ENCODE results near the gene RNF144A. TPM values are rescaled to one million over a fixed set of nuclear protein-coding genes. Genes with fewer than 3 reads are reported as not detected.

RNF144A gene
- total RNA-seq, 6 donors from 2014 or later = 9.9 to 20.7 (median 13.4) TPM

DNA sequence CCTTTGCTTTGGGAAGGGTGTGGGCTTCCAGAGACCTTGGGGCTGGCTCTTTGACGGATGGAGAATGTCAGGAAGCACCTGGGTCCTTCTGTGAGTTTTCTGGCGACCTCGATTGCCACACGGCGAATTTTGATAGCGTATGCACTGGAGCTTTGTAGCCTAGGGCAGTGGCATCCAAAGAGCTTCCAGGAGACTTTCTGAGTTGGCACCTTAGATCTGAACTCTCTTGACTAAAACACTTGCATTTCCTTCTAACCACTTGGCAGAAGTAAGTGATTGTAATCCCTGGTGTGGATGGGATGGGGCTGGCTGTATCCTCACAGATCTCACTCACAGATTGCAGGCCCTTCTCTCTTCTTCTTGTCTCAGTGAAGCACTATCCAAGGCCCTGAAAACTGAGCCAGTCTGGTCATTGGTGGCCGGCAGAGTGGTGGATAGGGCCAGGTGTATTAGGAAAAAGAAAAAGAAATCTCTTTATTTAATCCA, 7.8 kb downstream of the RNF144A start:
- H3K27me3 ChIP-seq = no peaks in the 10 kb centered on the region
- peaks cover 19 to 35% (median 24%) of the 10 kb centered on the region in 4 donors for H3K4me1 ChIP-seq
- no peak for TF ChIP-seq POLR2A (IDR thresholded peaks at IDR 0.05)
- ATAC-seq (ENCODE audit: low FRiP score in 2 of 2) (no peak), DNase-seq (no peak)
- no peaks in the 10 kb centered on the region for H3K36me3 ChIP-seq
- no peak overlapping the region for H3K4me3 ChIP-seq
- WGBS, 2 donors = 68 to 72% methylated on average over 7 of the region's 7 CpGs
- no peak overlapping the region for H3K27ac ChIP-seq
- no peaks in the 10 kb centered on the region for H3K9me3 ChIP-seq

DNA sequence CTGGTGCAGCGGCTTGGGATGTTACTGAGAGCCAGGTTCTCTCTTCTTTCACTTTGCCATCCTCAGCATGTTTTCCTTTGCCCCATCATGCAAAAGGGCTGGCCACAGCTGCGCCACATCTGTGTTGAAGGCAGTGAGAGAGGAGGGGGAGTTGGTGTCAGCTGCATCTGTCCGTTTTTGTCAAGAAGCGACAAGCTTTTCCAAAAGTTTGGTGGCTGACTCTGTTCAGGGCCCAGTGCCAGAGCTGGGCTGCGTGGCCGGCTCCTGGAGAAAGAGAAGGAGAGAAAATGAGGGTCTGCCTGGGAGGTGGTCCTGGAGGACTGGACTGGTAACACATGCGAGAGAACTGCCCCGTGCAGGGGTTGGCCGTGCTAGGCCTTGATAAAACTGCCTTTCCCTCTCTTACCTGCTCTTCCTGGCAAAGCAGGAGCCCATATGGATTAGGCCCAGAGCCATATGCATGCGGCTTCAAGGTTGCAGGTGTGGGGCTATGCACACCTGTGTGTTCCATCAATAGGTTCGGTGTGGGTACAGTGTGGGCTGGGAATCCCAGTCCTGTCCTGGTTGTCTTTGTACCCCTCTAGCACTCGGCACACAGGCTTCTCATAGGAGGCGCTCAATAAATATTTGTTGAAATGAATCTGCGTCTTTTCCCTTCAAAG, 9.0 kb downstream of the RNF144A start:
- Histone ChIP-seq H3K36me3 (no peaks in the 10 kb centered on the region), H3K27me3 (no peaks in the 10 kb centered on the region), H3K4me3 (no peak overlapping the region), H3K9me3 (no peaks in the 10 kb centered on the region), H3K27ac (no peak overlapping the region), H3K4me1 (peaks cover 19 to 35% (median 24%) of the 10 kb centered on the region in 4 donors)
- TF ChIP-seq POLR2AphosphoS5 (IDR thresholded peaks at IDR 0.05) (no peak), POLR2A (IDR thresholded peaks at IDR 0.05) (no peak), EP300 (IDR thresholded peaks at IDR 0.05) (no peak)
- TF ChIP-seq, protein P1, sequence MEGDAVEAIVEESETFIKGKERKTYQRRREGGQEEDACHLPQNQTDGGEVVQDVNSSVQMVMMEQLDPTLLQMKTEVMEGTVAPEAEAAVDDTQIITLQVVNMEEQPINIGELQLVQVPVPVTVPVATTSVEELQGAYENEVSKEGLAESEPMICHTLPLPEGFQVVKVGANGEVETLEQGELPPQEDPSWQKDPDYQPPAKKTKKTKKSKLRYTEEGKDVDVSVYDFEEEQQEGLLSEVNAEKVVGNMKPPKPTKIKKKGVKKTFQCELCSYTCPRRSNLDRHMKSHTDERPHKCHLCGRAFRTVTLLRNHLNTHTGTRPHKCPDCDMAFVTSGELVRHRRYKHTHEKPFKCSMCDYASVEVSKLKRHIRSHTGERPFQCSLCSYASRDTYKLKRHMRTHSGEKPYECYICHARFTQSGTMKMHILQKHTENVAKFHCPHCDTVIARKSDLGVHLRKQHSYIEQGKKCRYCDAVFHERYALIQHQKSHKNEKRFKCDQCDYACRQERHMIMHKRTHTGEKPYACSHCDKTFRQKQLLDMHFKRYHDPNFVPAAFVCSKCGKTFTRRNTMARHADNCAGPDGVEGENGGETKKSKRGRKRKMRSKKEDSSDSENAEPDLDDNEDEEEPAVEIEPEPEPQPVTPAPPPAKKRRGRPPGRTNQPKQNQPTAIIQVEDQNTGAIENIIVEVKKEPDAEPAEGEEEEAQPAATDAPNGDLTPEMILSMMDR (IDR thresholded peaks at IDR 0.05) = no peak
- 92% methylated on average over 14 of the region's 14 CpGs for WGBS, 2 donors
- ATAC-seq (ENCODE audit: low FRiP score in 2 of 2) (no peak), DNase-seq (peak in 1 of 2 donors; percentile 46)

DNA sequence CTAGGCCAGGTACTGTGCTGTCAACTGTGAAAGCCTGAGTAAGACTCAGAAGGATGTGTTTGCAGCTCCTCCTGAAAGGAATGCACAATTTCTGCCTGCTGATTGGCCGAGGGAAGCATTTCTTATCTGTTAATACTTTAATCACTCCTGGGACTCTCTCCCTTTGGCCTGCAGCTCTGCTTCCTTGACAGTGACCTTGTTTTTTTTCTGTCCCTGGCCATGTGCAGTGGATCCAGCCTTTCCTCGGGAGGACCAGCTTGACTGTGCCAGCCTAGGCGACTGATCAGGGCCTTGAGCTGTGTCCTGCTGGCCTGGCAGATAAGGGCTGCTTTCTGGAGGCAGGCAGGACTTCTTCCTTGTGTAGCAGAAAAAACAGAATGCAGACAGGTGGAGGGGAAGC, 10.0 kb downstream of the RNF144A start:
- no peak for ATAC-seq (ENCODE audit: low FRiP score in 2 of 2)
- 39 to 50% methylated on average over 3 of the region's 3 CpGs for WGBS, 2 donors

DNA sequence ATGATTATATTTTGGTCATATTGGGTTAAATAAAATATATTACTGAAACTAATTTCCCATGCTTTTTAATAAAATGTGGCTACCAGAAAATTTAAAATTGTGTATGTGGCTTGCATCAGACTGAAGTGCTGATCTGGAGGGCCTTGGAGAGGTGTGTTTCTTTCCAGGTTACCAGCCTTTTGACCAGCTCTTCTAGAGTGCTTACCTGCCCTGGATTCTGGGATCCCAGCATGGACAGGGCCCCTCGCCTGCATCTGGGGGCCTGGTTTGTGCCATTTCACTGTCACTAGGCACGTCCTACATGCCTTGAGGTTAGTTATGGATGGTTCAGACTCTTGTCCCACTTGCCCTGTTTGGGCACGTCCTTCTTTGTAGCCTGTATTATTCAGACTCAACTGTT, 10.5 kb downstream of the RNF144A start:
- Histone ChIP-seq H3K36me3 (no peaks in the 10 kb centered on the region), H3K9me3 (no peaks in the 10 kb centered on the region), H3K27ac (peak overlapping the region in 2 of 4 donors; percentile 51 to 62), H3K4me3 (no peak overlapping the region), H3K27me3 (no peaks in the 10 kb centered on the region), H3K4me1 (peaks cover 14 to 28% (median 18%) of the 10 kb centered on the region in 4 donors)
- 82 to 93% methylated on average over 3 of the region's 3 CpGs for WGBS, 2 donors
- no peak for ATAC-seq (ENCODE audit: low FRiP score in 2 of 2)
- no peak for DNase-seq
- TF ChIP-seq, protein P1 (IDR thresholded peaks at IDR 0.05) = no peak
- no peak for TF ChIP-seq POLR2AphosphoS5 (IDR thresholded peaks at IDR 0.05)
- no peak for TF ChIP-seq EP300 (IDR thresholded peaks at IDR 0.05)
- TF ChIP-seq POLR2A (IDR thresholded peaks at IDR 0.05) = no peak

More for the DNA sequence above, 10.0 kb downstream of the RNF144A start:
- Histone ChIP-seq H3K27me3 (no peaks in the 10 kb centered on the region), H3K27ac (peak overlapping the region in 2 of 4 donors; percentile 51 to 62), H3K4me3 (no peak overlapping the region), H3K9me3 (no peaks in the 10 kb centered on the region), H3K4me1 (peaks cover 17 to 28% (median 19%) of the 10 kb centered on the region in 4 donors), H3K36me3 (no peaks in the 10 kb centered on the region)
- no peak for DNase-seq
- TF ChIP-seq POLR2AphosphoS5 (IDR thresholded peaks at IDR 0.05) (no peak), POLR2A (IDR thresholded peaks at IDR 0.05) (no peak), EP300 (IDR thresholded peaks at IDR 0.05) (no peak)
- TF ChIP-seq, protein P1 (IDR thresholded peaks at IDR 0.05) = no peak

DNA sequence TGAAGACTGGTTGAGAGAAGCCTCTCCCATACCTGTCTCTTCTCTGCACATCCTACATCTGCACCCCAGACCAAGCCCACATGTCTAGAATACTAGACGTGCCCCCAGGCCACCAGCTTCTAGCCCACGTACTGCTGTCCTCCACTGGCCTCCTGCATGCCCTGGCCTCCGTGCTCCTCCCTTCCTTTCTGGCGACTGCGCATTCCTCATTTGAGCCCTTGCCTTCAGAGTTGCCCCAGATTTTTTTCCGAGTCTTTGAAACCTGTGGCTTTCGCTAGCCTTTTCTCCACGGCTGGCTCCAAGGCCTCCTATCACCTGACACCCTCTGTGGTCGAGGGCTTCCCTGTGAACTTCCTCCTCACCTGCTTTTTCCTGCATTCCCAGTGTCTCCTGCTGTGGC, 11.2 kb downstream of the RNF144A start:
- H3K27ac ChIP-seq = no peak overlapping the region
- TF ChIP-seq POLR2A (IDR thresholded peaks at IDR 0.05) = no peak
- TF ChIP-seq POLR2AphosphoS5 (IDR thresholded peaks at IDR 0.05) = no peak
- TF ChIP-seq EP300 (IDR thresholded peaks at IDR 0.05) = no peak
- TF ChIP-seq, protein P1 (IDR thresholded peaks at IDR 0.05) = no peak
- H3K4me1 ChIP-seq = peaks cover 14 to 28% (median 18%) of the 10 kb centered on the region in 4 donors
- no peaks in the 10 kb centered on the region for H3K9me3 ChIP-seq
- ATAC-seq (ENCODE audit: low FRiP score in 2 of 2) (no peak), DNase-seq (no peak)
- no peaks in the 10 kb centered on the region for H3K36me3 ChIP-seq
- H3K27me3 ChIP-seq = no peaks in the 10 kb centered on the region
- no peak overlapping the region for H3K4me3 ChIP-seq
- WGBS, 2 donors = 87 to 90% methylated on average over 9 of the region's 9 CpGs
